DOHH2 (cell line): ENCODE results near the gene DSCAML1.
"Not testable (repeated sequence)": the region's sequence is repeated elsewhere in the genome, so short reads cannot be mapped to it uniquely, and the experiment has no call there.

Source experiments
- H3F3A ChIP-seq: fragments of 200-600 bp; sonication (generic), shearing (Covaris generic); 2 replicates; pipeline ENCODE4 v1.6.0; 2016; ENCODE audit warnings: antibody characterized with exemption, mild to moderate bottlenecking; ENCODE audit not compliant: control insufficient read depth, insufficient read depth
- H3K27ac ChIP-seq: fragments of 200-600 bp; sonication (generic); 2 replicates; pipeline ENCODE4 v1.5.1; 2014; ENCODE audit warnings: low read depth, mild to moderate bottlenecking, low read length, moderate library complexity
- H3K27me3 ChIP-seq: fragments of 200-600 bp; sonication (generic); 2 replicates; pipeline ENCODE4 v1.6.1; 2014; ENCODE audit warnings: mild to moderate bottlenecking, low read length, mixed read lengths; ENCODE audit not compliant: control insufficient read depth
- H3K36me3 ChIP-seq: fragments of 200-600 bp; sonication (generic); 2 replicates; pipeline ENCODE4 v1.6.1; 2014; ENCODE audit warnings: mild to moderate bottlenecking, low read length, moderate library complexity, mixed read lengths; ENCODE audit not compliant: control insufficient read depth
- H3K4me1 ChIP-seq: fragments of 200-600 bp; sonication (generic); 2 replicates; pipeline ENCODE4 v1.6.1; 2014; ENCODE audit warnings: mild to moderate bottlenecking, low read length, mixed read lengths; ENCODE audit not compliant: control insufficient read depth
- H3K4me2 ChIP-seq: fragments of 200-600 bp; sonication (generic); 2 replicates; pipeline ENCODE4 v1.6.0; 2014; ENCODE audit warnings: mild to moderate bottlenecking, low read length, moderate library complexity
- H3K4me3 ChIP-seq: fragments of 200-600 bp; sonication (generic); 2 replicates; pipeline ENCODE4 v1.5.1; 2014; ENCODE audit warnings: mild to moderate bottlenecking, low read length, mixed read lengths
- H3K79me2 ChIP-seq: fragments of 200-600 bp; sonication (generic); 2 replicates; pipeline ENCODE4 v1.6.1; 2014; ENCODE audit warnings: mild to moderate bottlenecking, low read length, mixed read lengths; ENCODE audit not compliant: control insufficient read depth
- H3K9me2 ChIP-seq: fragments of 200-600 bp; sonication (generic); replicated peaks from 2 replicates; pipeline ENCODE4 v1.6.1; 2014; ENCODE audit warnings: mild to moderate bottlenecking, low read length, mixed read lengths; ENCODE audit not compliant: control insufficient read depth
- H3K9me3 ChIP-seq: fragments of 200-600 bp; sonication (generic); 2 replicates; pipeline ENCODE4 v1.6.1; 2014; ENCODE audit warnings: antibody characterized with exemption, low read length, mixed read lengths; ENCODE audit not compliant: control insufficient read depth, insufficient read depth
- H4K20me1 ChIP-seq: fragments of 200-600 bp; sonication (generic); 2 replicates; pipeline ENCODE4 v1.6.0; 2014; ENCODE audit warnings: low read depth, mild to moderate bottlenecking, antibody characterized with exemption, low read length, moderate library complexity; ENCODE audit not compliant: control insufficient read depth, insufficient read depth
- EZH2phosphoT487 ChIP-seq: fragments of 200-600 bp; sonication (generic); IDR thresholded peaks from 2 replicates; pipeline ENCODE4 v1.6.1; 2017; ENCODE audit warnings: borderline replicate concordance, mild to moderate bottlenecking, antibody characterized with exemption, low read length, moderate library complexity, mixed read lengths
- TF ChIP-seq, protein P1 (sequence below): fragments of 200-600 bp; sonication (generic); IDR thresholded peaks from one replicate; pipeline ENCODE4 v1.5.1; 2014; ENCODE audit warnings: antibody characterized with exemption, mild to moderate bottlenecking, low read depth, low read length; ENCODE audit not compliant: poor library complexity, severe bottlenecking

Gene DSCAML1

DNA sequence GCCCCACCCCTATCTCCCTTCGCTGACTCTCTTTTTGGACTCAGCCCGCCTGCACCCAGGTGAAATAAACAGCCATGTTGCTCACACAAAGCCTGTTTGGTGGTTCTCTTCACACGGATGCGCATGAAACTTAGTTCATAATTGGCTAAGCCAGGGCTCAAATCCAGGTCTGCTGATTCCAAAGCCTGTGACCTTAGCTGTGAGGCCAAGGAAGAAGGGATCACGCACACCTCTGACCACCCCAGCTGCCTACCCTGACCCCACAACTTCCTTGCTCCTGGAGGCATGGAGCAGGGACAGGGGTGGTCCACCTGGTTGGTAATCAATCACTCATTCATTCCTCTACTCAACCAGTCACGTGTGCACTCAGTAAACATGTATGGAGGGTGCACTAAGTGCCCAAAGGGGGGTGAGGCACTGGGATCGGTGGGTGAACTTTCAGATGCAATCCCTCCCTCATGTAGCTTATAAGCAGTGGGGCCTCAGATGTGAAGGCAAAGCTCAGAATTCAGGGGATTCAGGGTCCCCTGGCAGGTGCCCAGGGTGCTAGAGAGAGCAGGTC, 17.3 kb upstream of the DSCAML1 start:
- Histone ChIP-seq H4K20me1 (no peaks in the 10 kb centered on the region), H3F3A (no peaks in the 10 kb centered on the region), H3K36me3 (no peaks in the 10 kb centered on the region), H3K79me2 (no peaks in the 10 kb centered on the region), H3K27ac (no peak overlapping the region), H3K27me3 (peaks cover 5% of the 10 kb centered on the region; the same call in 1 of the 2 replicates), H3K4me1 (peaks cover 37% of the 10 kb centered on the region), H3K9me2 (no peaks in the 10 kb centered on the region), H3K4me2 (peak overlapping the region; percentile 66), H3K4me3 (no peak overlapping the region), H3K9me3 (no peaks in the 10 kb centered on the region)
- TF ChIP-seq, protein P1, sequence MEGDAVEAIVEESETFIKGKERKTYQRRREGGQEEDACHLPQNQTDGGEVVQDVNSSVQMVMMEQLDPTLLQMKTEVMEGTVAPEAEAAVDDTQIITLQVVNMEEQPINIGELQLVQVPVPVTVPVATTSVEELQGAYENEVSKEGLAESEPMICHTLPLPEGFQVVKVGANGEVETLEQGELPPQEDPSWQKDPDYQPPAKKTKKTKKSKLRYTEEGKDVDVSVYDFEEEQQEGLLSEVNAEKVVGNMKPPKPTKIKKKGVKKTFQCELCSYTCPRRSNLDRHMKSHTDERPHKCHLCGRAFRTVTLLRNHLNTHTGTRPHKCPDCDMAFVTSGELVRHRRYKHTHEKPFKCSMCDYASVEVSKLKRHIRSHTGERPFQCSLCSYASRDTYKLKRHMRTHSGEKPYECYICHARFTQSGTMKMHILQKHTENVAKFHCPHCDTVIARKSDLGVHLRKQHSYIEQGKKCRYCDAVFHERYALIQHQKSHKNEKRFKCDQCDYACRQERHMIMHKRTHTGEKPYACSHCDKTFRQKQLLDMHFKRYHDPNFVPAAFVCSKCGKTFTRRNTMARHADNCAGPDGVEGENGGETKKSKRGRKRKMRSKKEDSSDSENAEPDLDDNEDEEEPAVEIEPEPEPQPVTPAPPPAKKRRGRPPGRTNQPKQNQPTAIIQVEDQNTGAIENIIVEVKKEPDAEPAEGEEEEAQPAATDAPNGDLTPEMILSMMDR: no peak
- no peak for TF ChIP-seq EZH2phosphoT487

DNA sequence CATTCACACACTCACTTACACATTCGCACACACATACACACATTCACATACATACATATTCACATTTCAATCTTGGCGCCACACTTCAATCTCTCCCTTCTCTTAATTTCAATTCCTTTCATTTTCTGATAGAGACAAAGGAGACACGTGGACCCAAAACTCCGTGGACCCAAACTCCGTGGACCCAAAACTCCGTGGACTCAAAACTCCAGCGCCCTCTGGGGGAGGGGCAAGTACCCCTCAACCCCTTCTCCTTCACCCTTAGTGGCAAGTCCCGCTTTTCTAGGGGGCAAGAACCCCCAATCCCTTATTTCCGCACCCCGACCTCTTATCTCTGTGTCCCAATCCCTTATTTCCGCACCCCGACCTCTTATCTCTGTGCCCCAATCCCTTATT, 13.0 kb upstream of the DSCAML1 start:
- H3F3A ChIP-seq, H3K4me2 ChIP-seq, H3K4me3 ChIP-seq, H4K20me1 ChIP-seq, H3K27ac ChIP-seq, H3K36me3 ChIP-seq, H3K9me2 ChIP-seq, H3K79me2 ChIP-seq, H3K9me3 ChIP-seq, H3K4me1 ChIP-seq: not testable (repeated sequence)
- H3K27me3 ChIP-seq: peaks cover 11% of the 10 kb centered on the region; the same call in 1 of the 2 replicates

DNA sequence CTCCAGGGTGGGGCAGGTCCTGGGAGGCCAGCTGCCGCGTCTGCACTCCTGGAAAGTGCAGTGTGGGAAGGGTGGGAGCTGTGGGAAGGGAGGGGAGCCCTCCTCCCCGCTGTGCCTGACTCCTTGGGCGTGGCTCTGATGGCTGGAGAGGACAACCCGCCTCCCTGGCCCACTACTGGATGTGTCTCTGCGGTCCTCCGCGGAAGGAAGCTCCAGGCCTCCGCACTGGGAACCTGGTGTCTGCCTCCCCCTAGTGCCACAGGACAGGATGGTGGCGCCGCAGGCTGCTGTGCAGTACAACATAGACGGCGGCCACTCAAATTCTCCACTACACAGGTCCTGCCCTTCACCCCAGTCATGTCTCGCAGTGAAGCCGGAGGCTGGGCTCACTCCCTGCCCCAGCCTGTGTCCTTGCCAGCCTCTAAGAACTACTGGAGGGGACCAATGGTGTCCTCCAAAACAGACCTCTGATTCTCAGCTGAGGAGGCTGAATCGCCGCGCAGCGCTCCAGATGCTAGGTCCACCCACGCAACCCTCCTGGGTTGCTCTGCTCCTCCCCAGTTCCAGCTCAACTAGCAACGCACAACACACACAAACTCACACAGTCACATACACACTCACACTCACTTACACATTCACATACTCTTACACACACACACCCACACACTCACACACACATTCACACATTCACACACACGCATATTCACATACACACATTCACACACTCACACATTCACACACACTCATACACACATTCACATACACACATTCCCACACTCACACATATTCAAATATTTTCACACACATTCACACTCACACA, 12.4 kb upstream of the DSCAML1 start:
- no peaks in the 10 kb centered on the region for H3K79me2 ChIP-seq
- peaks cover 11% of the 10 kb centered on the region; the same call in 1 of the 2 replicates for H3K27me3 ChIP-seq
- no peaks in the 10 kb centered on the region for H3K9me2 ChIP-seq
- no peaks in the 10 kb centered on the region for H3K9me3 ChIP-seq
- no peak overlapping the region for H3K4me2 ChIP-seq
- no peak overlapping the region for H3K4me3 ChIP-seq
- H3F3A ChIP-seq: no peaks in the 10 kb centered on the region
- no peaks in the 10 kb centered on the region for H4K20me1 ChIP-seq
- TF ChIP-seq, protein P1: no peak
- TF ChIP-seq EZH2phosphoT487: no peak
- no peaks in the 10 kb centered on the region for H3K36me3 ChIP-seq
- no peak overlapping the region for H3K27ac ChIP-seq
- peaks cover 3% of the 10 kb centered on the region for H3K4me1 ChIP-seq

DNA sequence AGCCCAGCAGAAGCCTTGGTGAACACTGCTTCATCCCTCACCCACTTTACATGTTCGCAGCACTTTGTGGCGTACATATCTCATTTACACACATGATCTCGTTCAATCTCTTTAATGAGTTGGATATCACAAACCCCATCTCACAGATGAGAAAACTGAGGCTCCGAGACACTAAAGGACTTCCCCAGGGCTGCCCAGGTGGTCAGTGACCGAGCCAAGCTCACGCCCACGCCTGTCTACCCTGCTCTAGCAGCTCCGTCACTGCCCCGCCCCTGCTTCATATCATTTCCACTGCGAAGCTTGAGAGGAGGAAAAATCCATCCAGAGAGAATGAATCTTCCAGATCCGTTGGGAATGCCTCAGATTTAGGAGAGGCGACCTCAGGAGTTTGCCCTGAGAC, 11.8 kb upstream of the DSCAML1 start:
- Histone ChIP-seq H4K20me1 (no peaks in the 10 kb centered on the region), H3K27me3 (peaks cover 11% of the 10 kb centered on the region; the same call in 1 of the 2 replicates), H3K27ac (no peak overlapping the region), H3K36me3 (no peaks in the 10 kb centered on the region), H3K9me2 (no peaks in the 10 kb centered on the region), H3K4me1 (no peaks in the 10 kb centered on the region), H3F3A (no peaks in the 10 kb centered on the region), H3K79me2 (no peaks in the 10 kb centered on the region), H3K9me3 (no peaks in the 10 kb centered on the region), H3K4me3 (no peak overlapping the region), H3K4me2 (no peak overlapping the region)
- TF ChIP-seq, protein P1: no peak
- no peak for TF ChIP-seq EZH2phosphoT487
